Tibial nerve (tissue), 4 donors: Measurements from ENCODE around the gene SLC27A2. TPM values are rescaled to one million over a fixed set of nuclear protein-coding genes. Genes with fewer than 3 reads are reported as not detected.

ENCODE experiments used
- DNase-seq, 2 donors: peaks; one replicate each; pipeline ENCODE4 v3.0.0-alpha.2; 2019; ENCODE audit warnings: low spot score in 2 of 2
- H3K27ac ChIP-seq, 4 donors: fragments of 200-600 bp; sonication (generic) in 3 of 4; one replicate each; pipeline ENCODE4 v1.5.1; 2017 to 2019; ENCODE audit warnings: mild to moderate bottlenecking in 1 of 4
- H3K27me3 ChIP-seq, 2 donors: fragments of 200-600 bp; sonication (generic) in 1 of 2; one replicate each; pipeline versions ENCODE4 v1.5.1 to v1.6.0; 2017 to 2019
- H3K36me3 ChIP-seq, 3 donors: fragments of 200-600 bp; sonication (generic); one replicate each; pipeline ENCODE4 v1.5.1; 2018 to 2019
- H3K4me1 ChIP-seq, 4 donors: fragments of 200-600 bp; sonication (generic) in 3 of 4; one replicate each; pipeline ENCODE4 v1.5.1; 2017 to 2019
- H3K4me3 ChIP-seq, 4 donors: fragments of 200-600 bp; sonication (generic) in 3 of 4; one replicate each; pipeline ENCODE4 v1.5.1; 2017 to 2019; ENCODE audit warnings: mild to moderate bottlenecking in 1 of 4, moderate library complexity in 1 of 4
- H3K9me3 ChIP-seq, 4 donors: fragments of 200-600 bp; sonication (generic) in 3 of 4; one replicate each; pipeline ENCODE4 v1.5.1; 2017 to 2019
- EP300 ChIP-seq, 2 donors: sonication (generic); formaldehyde crosslinking; IDR thresholded peaks; one replicate each; pipeline ENCODE4 v1.6.1; 2017; ENCODE audit warnings: antibody characterized with exemption in 2 of 2, mild to moderate bottlenecking in 1 of 2
- POLR2A ChIP-seq, 2 donors: fragments of 450-650 bp; IDR thresholded peaks; one replicate each; pipeline ENCODE4 v1.6.1; 2017; ENCODE audit warnings: antibody characterized with exemption in 2 of 2, mild to moderate bottlenecking in 2 of 2, moderate library complexity in 2 of 2
- WGBS, 2 donors: methylation state at CpG; one replicate each; pipeline ENCODE4 v1.1.5; 2018; 5-methylcytosine and 5-hydroxymethylcytosine counted together
- total RNA-seq, 4 donors: library from RNA; depleted of rRNA; stranded (reverse); fragments of >200 nt; gene quantifications; one replicate each; pipeline ENCODE4 v1.1.0, GENCODE V29; 2016
- TF ChIP-seq, protein P1 (sequence below), 5 experiments: fragments of 200-600 bp in 3 of 5; fragments of 450-650 bp in 2 of 5; sonication (generic) in 3 of 5; IDR thresholded peaks; one replicate each; pipeline ENCODE4 v1.5.1; 2016 to 2019; ENCODE audit warnings: antibody characterized with exemption in 5 of 5, mild to moderate bottlenecking in 3 of 5, moderate library complexity in 2 of 5

The SLC27A2 gene
- total RNA-seq, 4 donors from 2014 or later = 0.21 to 0.22 TPM; not detected in 2

DNA sequence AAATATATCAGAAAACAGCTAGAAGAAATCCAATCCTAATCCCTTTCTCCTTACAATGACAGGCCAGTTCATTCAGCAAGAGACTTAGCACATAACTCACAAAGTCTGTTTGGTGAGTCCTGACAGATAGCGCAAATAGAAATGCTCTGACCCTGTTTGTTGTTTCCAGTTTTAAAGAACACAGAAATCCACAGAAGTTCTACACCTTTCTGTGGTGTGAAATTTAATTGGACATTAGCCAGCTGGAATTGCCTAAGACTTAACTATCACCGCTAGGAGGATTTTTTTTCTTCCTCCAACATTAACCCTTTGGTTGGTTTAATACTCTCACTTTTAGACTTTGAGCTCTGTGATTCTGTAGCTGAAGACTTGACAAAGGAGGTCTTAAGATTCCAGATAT, 52.8 kb downstream of the SLC27A2 start:
- no peaks in the 10 kb centered on the region for H3K4me1 ChIP-seq
- no peaks in the 10 kb centered on the region for H3K36me3 ChIP-seq
- TF ChIP-seq, protein P1, sequence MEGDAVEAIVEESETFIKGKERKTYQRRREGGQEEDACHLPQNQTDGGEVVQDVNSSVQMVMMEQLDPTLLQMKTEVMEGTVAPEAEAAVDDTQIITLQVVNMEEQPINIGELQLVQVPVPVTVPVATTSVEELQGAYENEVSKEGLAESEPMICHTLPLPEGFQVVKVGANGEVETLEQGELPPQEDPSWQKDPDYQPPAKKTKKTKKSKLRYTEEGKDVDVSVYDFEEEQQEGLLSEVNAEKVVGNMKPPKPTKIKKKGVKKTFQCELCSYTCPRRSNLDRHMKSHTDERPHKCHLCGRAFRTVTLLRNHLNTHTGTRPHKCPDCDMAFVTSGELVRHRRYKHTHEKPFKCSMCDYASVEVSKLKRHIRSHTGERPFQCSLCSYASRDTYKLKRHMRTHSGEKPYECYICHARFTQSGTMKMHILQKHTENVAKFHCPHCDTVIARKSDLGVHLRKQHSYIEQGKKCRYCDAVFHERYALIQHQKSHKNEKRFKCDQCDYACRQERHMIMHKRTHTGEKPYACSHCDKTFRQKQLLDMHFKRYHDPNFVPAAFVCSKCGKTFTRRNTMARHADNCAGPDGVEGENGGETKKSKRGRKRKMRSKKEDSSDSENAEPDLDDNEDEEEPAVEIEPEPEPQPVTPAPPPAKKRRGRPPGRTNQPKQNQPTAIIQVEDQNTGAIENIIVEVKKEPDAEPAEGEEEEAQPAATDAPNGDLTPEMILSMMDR (IDR thresholded peaks at IDR 0.05) = no peak
- H3K27ac ChIP-seq = no peak overlapping the region
- H3K9me3 ChIP-seq = no peaks in the 10 kb centered on the region
- DNase-seq = no peak
- H3K27me3 ChIP-seq = no peaks in the 10 kb centered on the region
- 39 to 42% methylated on average over 2 of the region's 2 CpGs for WGBS, 2 donors
- no peak overlapping the region for H3K4me3 ChIP-seq

DNA sequence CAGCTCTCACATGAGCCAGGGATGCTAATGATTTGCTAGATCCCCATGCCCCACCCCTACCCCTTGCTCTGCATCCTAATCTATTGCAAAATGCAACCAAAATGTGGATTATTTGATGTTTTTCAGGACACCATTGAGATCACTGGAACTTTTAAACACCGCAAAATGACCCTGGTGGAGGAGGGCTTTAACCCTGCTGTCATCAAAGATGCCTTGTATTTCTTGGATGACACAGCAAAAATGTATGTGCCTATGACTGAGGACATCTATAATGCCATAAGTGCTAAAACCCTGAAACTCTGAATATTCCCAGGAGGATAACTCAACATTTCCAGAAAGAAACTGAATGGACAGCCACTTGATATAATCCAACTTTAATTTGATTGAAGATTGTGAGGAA, 53.8 kb downstream of the SLC27A2 start:
- no peak for TF ChIP-seq EP300 (IDR thresholded peaks at IDR 0.05)
- TF ChIP-seq POLR2A (IDR thresholded peaks at IDR 0.05) = no peak
- TF ChIP-seq, protein P1 (IDR thresholded peaks at IDR 0.05) = no peak
- Histone ChIP-seq H3K27ac (no peak overlapping the region), H3K27me3 (no peaks in the 10 kb centered on the region), H3K9me3 (no peaks in the 10 kb centered on the region), H3K4me1 (no peaks in the 10 kb centered on the region), H3K36me3 (no peaks in the 10 kb centered on the region), H3K4me3 (no peak overlapping the region)
- 41 to 70% methylated on average over 1 of the region's 1 CpG for WGBS, 2 donors
- DNase-seq = no peak

DNA sequence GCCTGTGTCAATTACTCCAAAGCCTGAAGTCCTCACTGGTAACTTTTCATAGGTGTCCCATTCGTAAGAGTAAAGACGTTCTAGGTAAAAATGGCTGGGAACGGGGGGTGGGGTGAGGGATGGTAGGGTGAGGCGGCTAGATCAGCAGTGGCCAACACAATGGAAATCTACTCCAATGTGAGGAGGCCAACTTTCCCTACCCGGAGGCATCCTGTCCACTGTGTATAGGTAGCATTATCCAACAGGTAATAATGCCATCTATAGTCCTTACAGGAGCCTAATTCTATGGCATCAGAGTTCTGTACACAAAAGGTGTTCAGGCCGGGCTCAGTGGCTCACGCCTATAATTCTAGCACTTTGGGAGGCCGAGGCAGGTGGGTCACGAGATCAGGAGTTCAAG, 54.4 kb downstream of the SLC27A2 start:
- no peaks in the 10 kb centered on the region for H3K27me3 ChIP-seq
- H3K4me1 ChIP-seq = no peaks in the 10 kb centered on the region
- no peaks in the 10 kb centered on the region for H3K9me3 ChIP-seq
- DNase-seq = no peak
- TF ChIP-seq POLR2A (IDR thresholded peaks at IDR 0.05) = no peak
- no peak for TF ChIP-seq EP300 (IDR thresholded peaks at IDR 0.05)
- TF ChIP-seq, protein P1 (IDR thresholded peaks at IDR 0.05) = no peak
- 97% methylated on average over 9 of the region's 9 CpGs for WGBS, 2 donors
- H3K36me3 ChIP-seq = no peaks in the 10 kb centered on the region
- no peak overlapping the region for H3K4me3 ChIP-seq
- no peak overlapping the region for H3K27ac ChIP-seq

DNA sequence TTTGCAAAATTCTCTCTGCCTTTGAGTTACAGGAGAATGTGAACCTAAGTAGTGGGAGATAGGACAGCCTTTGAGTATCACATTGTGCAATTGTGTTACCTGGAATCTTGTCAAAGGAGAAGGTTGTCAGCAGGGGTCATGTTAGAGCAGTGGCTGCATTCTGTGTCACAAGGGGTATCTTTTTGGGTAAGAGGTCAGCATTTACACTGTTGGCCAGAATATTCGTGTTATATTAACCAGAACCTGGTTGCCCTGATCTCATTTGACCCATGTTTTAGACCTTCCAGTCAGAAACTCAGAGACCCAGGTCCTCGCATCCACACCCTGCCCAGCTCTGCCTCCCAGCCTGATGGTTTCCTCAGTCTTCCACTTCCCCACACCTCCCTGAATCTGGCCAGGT, 56.3 kb downstream of the SLC27A2 start:
- no peaks in the 10 kb centered on the region for H3K36me3 ChIP-seq
- H3K27ac ChIP-seq = no peak overlapping the region
- H3K4me1 ChIP-seq = no peaks in the 10 kb centered on the region
- H3K9me3 ChIP-seq = no peaks in the 10 kb centered on the region
- H3K27me3 ChIP-seq = no peaks in the 10 kb centered on the region
- TF ChIP-seq POLR2A (IDR thresholded peaks at IDR 0.05) = no peak
- TF ChIP-seq, protein P1 (IDR thresholded peaks at IDR 0.05) = no peak
- TF ChIP-seq EP300 (IDR thresholded peaks at IDR 0.05) = no peak
- H3K4me3 ChIP-seq = no peak overlapping the region
- 88 to 95% methylated on average over 2 of the region's 2 CpGs for WGBS, 2 donors
- DNase-seq = no peak

DNA sequence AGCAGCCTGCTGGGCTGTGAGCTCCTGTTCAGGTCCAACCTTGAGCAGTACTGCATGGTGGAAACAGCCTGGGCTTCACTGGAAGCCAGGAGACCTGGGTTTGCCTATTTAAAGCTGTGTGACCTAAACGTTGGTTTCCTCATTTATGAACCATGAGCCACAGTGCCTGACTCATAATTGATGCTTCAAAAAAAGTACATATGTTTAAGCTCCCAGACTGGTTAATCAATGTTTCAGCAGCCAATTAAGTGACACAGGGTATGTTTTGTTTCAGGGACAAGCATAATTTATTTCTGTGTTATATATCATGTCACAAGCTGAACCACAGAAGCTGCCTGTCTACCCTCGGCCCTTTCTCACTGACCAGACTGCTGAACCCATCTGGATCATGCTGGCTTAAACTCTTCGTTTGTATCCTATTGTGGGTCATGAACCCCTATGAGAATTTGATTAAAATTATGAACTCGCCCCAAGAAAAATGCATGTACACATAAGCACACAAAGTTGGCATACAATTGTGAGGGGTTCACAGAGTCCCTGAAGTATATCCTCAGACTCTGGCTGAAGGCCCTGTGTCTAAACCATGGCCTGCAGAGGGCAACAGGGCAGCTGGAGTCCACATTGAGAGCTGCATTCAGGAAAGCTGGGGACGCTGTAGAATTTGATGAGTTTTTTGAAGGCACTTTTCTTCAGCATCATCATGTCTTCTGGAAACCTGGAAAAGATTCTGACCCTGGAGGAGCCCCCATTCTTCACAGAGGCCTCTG, 59.9 kb downstream of the SLC27A2 start:
- no peaks in the 10 kb centered on the region for H3K27me3 ChIP-seq
- TF ChIP-seq EP300 (IDR thresholded peaks at IDR 0.05) (no peak), POLR2A (IDR thresholded peaks at IDR 0.05) (no peak)
- TF ChIP-seq, protein P1 (IDR thresholded peaks at IDR 0.05) = no peak
- H3K4me3 ChIP-seq = no peak overlapping the region
- 48 to 58% methylated on average over 5 of the region's 5 CpGs for WGBS, 2 donors
- H3K4me1 ChIP-seq = no peaks in the 10 kb centered on the region
- H3K9me3 ChIP-seq = no peaks in the 10 kb centered on the region
- no peaks in the 10 kb centered on the region for H3K36me3 ChIP-seq
- no peak overlapping the region for H3K27ac ChIP-seq
- DNase-seq = no peak
